ENCODE results near the gene STMN1. TPM values are rescaled to one million over a fixed set of nuclear protein-coding genes. Genes with fewer than 3 reads are reported as not detected.

STMN1 gene
- total RNA-seq, 1 donor from 2014 or later, result 91.8 TPM

DNA sequence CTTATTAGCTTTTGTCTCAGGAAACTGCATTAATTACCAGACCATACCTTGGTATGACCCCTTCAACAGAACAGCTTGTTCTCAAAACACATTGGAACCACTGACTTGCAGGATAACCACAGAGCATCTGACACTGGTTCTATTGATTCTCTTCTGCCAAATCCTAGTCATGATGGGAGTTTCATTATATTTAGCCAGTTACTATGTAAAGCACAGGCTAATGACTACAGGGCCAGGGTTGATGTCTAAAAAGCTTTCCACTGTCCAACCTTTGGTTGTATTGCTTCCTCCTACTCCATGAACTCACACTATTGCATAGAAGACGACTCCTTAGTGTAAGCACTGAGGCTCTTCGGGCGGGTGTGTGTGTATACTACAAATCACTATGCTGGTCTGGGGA lies 3.8 kb downstream of the STMN1 start:
- H3K4me3 ChIP-seq, result no peak overlapping the region
- intact Hi-C loops (cut with DNase I), result no loop called here
- H3K9me3 ChIP-seq, result no peaks in the 10 kb centered on the region
- H3K4me1 ChIP-seq, result peaks cover 32% of the 10 kb centered on the region
- H3K27ac ChIP-seq, result no peak overlapping the region
- H3K36me3 ChIP-seq, result peaks cover 0 to 7% of the 10 kb centered on the region in 2 donors
- no peak for DNase-seq (ENCODE audit: extremely low spot score in 2 of 2)
- TF ChIP-seq POLR2A (IDR thresholded peaks at IDR 0.05) (no peak), POLR2AphosphoS5 (IDR thresholded peaks at IDR 0.05; ENCODE audit: insufficient read depth in 1 of 2, low read depth in 1 of 2) (no peak)
- TF ChIP-seq, protein P1, sequence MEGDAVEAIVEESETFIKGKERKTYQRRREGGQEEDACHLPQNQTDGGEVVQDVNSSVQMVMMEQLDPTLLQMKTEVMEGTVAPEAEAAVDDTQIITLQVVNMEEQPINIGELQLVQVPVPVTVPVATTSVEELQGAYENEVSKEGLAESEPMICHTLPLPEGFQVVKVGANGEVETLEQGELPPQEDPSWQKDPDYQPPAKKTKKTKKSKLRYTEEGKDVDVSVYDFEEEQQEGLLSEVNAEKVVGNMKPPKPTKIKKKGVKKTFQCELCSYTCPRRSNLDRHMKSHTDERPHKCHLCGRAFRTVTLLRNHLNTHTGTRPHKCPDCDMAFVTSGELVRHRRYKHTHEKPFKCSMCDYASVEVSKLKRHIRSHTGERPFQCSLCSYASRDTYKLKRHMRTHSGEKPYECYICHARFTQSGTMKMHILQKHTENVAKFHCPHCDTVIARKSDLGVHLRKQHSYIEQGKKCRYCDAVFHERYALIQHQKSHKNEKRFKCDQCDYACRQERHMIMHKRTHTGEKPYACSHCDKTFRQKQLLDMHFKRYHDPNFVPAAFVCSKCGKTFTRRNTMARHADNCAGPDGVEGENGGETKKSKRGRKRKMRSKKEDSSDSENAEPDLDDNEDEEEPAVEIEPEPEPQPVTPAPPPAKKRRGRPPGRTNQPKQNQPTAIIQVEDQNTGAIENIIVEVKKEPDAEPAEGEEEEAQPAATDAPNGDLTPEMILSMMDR (IDR thresholded peaks at IDR 0.05), result no peak
- no peaks in the 10 kb centered on the region for H3K27me3 ChIP-seq

DNA sequence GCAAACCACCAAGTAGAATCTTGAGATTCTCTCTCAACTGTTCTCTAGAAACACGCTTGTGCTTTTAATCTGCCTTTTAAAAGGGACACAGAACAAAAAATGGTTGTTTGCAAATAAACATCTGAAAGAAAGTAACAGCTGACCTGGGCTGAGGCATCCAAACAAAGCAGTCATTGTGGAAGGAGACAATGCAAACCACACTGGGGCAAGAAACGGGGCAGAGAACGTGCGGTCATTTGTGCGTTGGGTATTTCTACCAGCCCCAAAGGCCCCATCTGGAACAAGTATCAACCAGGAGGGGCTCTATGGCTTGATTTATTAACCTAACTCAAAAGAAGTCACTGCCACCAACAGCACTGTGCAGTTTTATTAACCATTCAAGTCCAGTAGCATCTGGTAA lies 6.0 kb downstream of the STMN1 start:
- Histone ChIP-seq H3K9me3 (no peaks in the 10 kb centered on the region), H3K36me3 (peaks cover 0 to 7% of the 10 kb centered on the region in 2 donors), H3K27me3 (no peaks in the 10 kb centered on the region), H3K4me1 (peaks cover 24% of the 10 kb centered on the region), H3K27ac (no peak overlapping the region), H3K4me3 (no peak overlapping the region)
- TF ChIP-seq, protein P1 (IDR thresholded peaks at IDR 0.05), result no peak
- TF ChIP-seq POLR2AphosphoS5 (IDR thresholded peaks at IDR 0.05; ENCODE audit: insufficient read depth in 1 of 2, low read depth in 1 of 2) (no peak), POLR2A (IDR thresholded peaks at IDR 0.05) (no peak)
- intact Hi-C loops (cut with DNase I), result no loop called here
- no peak for DNase-seq (ENCODE audit: extremely low spot score in 2 of 2)

DNA sequence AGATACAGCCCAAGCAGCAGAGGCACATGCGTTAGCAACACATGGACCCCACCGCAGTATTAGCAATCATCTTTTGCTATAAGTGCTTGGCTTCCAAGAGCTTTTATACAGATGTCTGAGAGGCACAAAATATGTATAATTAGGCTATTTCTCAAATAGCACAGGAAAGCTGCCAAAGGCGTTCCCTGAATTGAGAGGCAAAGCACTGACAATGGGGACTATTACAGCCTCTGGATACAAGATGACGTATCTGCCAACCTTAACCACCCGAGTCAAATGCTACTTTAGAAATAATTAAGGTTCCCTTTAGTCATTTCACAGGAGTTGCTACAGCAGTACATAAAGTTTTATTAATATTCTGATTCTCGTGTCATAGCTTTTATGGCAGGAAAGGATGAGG lies 6.4 kb downstream of the STMN1 start:
- Histone ChIP-seq H3K9me3 (no peaks in the 10 kb centered on the region), H3K36me3 (peaks cover 0 to 7% of the 10 kb centered on the region in 2 donors), H3K27ac (no peak overlapping the region), H3K27me3 (no peaks in the 10 kb centered on the region), H3K4me3 (no peak overlapping the region), H3K4me1 (peaks cover 24% of the 10 kb centered on the region)
- DNase-seq (ENCODE audit: extremely low spot score in 2 of 2), result no peak
- intact Hi-C loops (cut with DNase I), result no loop called here
- peak in 1 of 2 donors; percentile 22 for TF ChIP-seq POLR2AphosphoS5 (IDR thresholded peaks at IDR 0.05; ENCODE audit: insufficient read depth in 1 of 2, low read depth in 1 of 2)
- no peak for TF ChIP-seq POLR2A (IDR thresholded peaks at IDR 0.05)
- TF ChIP-seq, protein P1 (IDR thresholded peaks at IDR 0.05), result no peak

DNA sequence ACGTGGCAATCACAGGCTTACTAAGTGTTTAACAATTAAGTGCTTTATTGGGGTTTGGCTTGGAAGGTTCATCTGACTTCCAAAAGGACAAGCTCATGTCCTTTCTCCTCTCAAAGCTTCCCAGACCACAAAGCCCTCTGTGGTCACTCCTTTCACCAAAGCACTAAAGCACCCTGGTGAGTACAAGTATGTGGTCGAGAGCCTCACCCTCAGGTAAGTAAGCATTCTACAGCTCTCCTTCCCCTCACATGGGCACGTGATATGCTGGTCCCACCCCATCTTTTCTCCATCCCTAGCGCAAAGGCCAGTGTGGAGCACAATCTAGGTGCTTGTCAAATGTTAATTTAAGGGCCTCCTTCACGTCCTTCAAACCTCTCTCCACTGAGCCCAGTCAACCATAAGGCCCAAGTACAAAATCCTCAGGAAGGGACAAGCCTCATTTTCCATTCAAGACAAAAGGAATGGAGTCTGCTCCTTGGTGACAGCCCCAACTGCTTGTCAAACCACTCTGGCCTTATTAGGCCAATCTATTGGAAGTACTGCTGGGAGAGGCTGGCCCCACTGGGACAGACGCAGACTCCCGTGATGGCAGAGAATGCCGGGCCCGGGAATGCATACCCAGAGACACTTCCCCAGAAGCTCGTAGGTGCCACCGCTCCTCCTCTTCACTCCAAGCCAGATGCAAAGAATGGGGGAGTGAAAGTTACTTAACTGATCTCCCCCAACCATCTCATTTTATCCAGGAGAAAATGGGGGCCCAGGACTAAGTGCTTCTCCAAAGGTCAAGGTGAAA lies 7.8 kb downstream of the STMN1 start:
- H3K4me1 ChIP-seq, result peaks cover 19% of the 10 kb centered on the region
- H3K27ac ChIP-seq, result no peak overlapping the region
- no peak overlapping the region for H3K4me3 ChIP-seq
- no peaks in the 10 kb centered on the region for H3K9me3 ChIP-seq
- peaks cover 0 to 7% of the 10 kb centered on the region in 2 donors for H3K36me3 ChIP-seq
- no peaks in the 10 kb centered on the region for H3K27me3 ChIP-seq
- intact Hi-C loops (cut with DNase I), result no loop called here
- DNase-seq (ENCODE audit: extremely low spot score in 2 of 2), result no peak
- TF ChIP-seq, protein P1 (IDR thresholded peaks at IDR 0.05), result no peak
- TF ChIP-seq POLR2AphosphoS5 (IDR thresholded peaks at IDR 0.05; ENCODE audit: insufficient read depth in 1 of 2, low read depth in 1 of 2) (no peak), POLR2A (IDR thresholded peaks at IDR 0.05) (no peak)

DNA sequence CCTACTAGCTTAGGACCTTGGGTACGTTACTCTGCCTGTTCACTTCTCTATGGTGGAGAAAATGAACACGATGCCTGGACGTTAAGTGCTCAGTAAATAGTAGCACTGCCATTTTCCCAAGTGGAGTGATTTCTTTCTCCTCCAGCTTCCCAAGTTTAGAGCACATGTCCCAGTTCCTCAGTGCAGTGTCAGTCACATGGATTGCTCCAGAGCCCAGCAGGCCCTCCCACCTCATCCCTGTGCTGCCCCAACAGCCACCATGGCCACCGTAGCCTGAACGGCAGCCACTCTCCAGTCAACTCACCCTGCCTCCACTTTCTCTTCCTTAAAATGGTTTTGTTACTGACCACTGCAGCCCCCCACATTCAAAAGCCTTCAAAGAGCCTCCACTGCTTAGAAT lies 8.5 kb downstream of the STMN1 start:
- Histone ChIP-seq H3K4me3 (no peak overlapping the region), H3K9me3 (no peaks in the 10 kb centered on the region), H3K27ac (no peak overlapping the region), H3K36me3 (peaks cover 0 to 7% of the 10 kb centered on the region in 2 donors), H3K27me3 (no peaks in the 10 kb centered on the region), H3K4me1 (peaks cover 25% of the 10 kb centered on the region)
- intact Hi-C loops (cut with DNase I), result no loop called here
- no peak for DNase-seq (ENCODE audit: extremely low spot score in 2 of 2)
- TF ChIP-seq POLR2A (IDR thresholded peaks at IDR 0.05), result no peak
- TF ChIP-seq, protein P1 (IDR thresholded peaks at IDR 0.05), result no peak
- no peak for TF ChIP-seq POLR2AphosphoS5 (IDR thresholded peaks at IDR 0.05; ENCODE audit: insufficient read depth in 1 of 2, low read depth in 1 of 2)
